Activated T-helper 17 cell treated with anti-CD3 and anti-CD28 coated beads, Interleukin-2, amount 50 U/mL, for 72 hours (primary cell): Measurements from ENCODE around the gene PPT2. TPM values are rescaled to one million over a fixed set of nuclear protein-coding genes. Genes with fewer than 3 reads are reported as not detected.
"Not testable (repeated sequence)": the region's sequence is repeated elsewhere in the genome, so short reads cannot be mapped to it uniquely, and the experiment has no call there.

Source experiments
- ATAC-seq: fragments of 150-1000 bp; cut with Tn5 transposase; replicated peaks from 2 replicates; pipeline ENCODE4 v1.10.0; 2021; ENCODE audit warnings: mild to moderate bottlenecking, moderate library complexity
- H3K27ac Mint-ChIP-seq: one replicate; pipeline ENCODE4 v1.8.0; 2022; ENCODE audit warnings: mixed read lengths
- H3K27me3 Mint-ChIP-seq: one replicate; pipeline ENCODE4 v1.8.0; 2022; ENCODE audit warnings: mixed read lengths
- H3K36me3 Mint-ChIP-seq: one replicate; pipeline ENCODE4 v1.8.0; 2022; ENCODE audit warnings: low read depth, mild to moderate bottlenecking, mixed read lengths
- H3K4me1 Mint-ChIP-seq: one replicate; pipeline ENCODE4 v1.8.0; 2022; ENCODE audit warnings: mixed read lengths
- H3K4me3 Mint-ChIP-seq: one replicate; pipeline ENCODE4 v1.8.0; 2022; ENCODE audit warnings: mild to moderate bottlenecking, mixed read lengths
- H3K9me3 Mint-ChIP-seq: one replicate; pipeline ENCODE4 v1.8.0; 2022; ENCODE audit warnings: mixed read lengths
- total RNA-seq, 2 donors: library from RNA; stranded (reverse); gene quantifications; one replicate each; pipeline ENCODE4 v1.2.3, GENCODE V29; 2022

The PPT2 gene
- total RNA-seq, 2 donors from 2014 or later = 10.5 to 18.0 TPM

DNA sequence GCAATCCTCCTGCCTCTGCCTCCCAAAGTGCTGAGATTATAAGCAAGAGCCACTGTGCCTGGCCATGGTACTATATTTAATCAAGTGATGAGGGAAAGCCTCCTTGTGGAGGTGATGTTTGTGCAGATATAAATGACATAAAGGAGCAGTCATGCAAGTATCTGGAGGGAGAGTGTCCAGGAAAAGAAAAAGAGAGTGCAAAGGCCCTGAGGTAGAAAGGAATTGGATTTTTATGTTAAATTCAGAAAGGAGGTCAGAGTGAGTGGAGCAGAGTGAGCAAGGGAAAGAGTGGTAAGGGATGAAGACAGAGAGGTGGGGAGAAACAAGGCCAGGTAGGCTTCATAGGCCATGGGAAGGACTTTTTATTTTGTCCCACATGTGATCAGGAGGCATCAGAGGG, 16.5 kb upstream of the PPT2 start:
- H3K4me3 Mint-ChIP-seq = no peak overlapping the region
- H3K27ac Mint-ChIP-seq = peak overlapping the region; percentile 27
- ATAC-seq = no peak
- H3K4me1 Mint-ChIP-seq = no peaks in the 10 kb centered on the region
- no peaks in the 10 kb centered on the region for H3K36me3 Mint-ChIP-seq
- H3K27me3 Mint-ChIP-seq = peaks cover 17% of the 10 kb centered on the region
- no peaks in the 10 kb centered on the region for H3K9me3 Mint-ChIP-seq

DNA sequence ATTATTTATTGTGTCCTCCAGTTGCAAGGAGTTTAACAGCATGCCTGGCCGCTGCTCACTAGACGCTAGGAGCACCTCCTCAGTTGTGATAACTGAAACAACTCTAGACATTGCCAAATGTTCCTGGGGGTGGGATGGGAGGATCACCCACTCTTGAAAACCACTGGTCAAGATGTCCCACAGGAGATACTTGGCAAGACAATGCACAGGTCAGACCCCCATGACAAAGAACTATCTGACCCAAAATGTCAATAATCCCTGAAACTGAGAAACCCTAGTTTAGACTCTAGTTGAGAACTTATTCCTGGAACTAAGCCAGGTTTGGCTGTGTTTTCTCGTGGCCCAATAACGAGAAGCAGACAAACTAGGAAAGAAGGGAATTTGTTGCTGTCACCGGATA, 14.4 kb upstream of the PPT2 start:
- H3K36me3 Mint-ChIP-seq = no peaks in the 10 kb centered on the region
- H3K4me1 Mint-ChIP-seq = no peaks in the 10 kb centered on the region
- no peak overlapping the region for H3K4me3 Mint-ChIP-seq
- H3K27me3 Mint-ChIP-seq = peaks cover 13% of the 10 kb centered on the region
- no peak overlapping the region for H3K27ac Mint-ChIP-seq
- no peak for ATAC-seq
- no peaks in the 10 kb centered on the region for H3K9me3 Mint-ChIP-seq

DNA sequence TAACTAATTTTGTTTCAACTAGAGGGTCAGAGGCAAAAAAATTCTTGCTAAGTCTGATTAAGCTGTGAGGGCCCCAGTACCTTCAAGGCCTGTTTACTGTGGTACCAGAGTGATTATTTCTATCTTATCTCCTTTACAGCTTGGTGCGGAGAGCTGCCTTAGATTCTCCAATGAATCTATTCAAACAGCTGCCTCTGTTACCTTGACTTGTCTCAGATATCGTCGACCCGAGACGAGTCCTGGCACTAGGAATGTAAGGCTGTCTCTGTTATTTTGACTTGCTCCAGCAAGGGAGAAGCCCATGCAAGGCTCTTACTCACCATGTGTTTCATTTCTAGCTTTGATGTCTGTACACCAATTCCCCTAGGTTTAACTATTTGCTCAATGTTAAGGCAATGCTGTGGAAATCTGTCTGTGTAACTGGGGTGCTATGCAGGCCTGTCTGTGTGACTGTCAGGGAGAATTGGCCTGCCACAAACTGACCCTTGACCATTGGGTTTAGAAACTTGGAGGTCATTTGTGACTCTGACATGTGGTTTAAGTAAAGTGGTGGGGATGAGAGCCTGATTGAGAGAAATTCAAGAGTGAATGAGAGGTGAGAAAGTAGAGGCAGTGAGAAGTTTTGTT, 13.4 kb upstream of the PPT2 start:
- ATAC-seq = no peak
- Mint-ChIP-seq H3K27ac (no peak overlapping the region), H3K9me3 (no peaks in the 10 kb centered on the region), H3K4me1 (no peaks in the 10 kb centered on the region), H3K27me3 (peaks cover 13% of the 10 kb centered on the region), H3K4me3 (no peak overlapping the region), H3K36me3 (no peaks in the 10 kb centered on the region)

DNA sequence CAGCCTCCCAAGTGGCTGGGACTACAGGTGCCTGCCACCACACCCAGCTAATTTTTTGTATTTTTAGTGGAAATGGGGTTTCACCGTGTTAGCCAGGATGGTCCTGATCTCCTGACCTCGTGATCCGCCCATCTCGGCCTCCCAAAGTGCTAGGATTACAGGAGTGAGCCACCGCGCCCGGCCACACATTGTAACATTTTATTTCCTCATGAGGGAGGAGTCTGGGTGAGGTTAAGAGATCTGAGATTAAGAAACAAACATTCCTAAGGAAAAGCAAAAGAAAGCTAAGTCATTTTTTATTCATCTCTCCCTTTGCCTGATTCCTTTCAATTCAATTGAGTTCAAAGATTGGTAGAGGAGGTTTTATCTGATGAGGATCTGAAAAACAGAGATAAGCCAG, 9.7 kb upstream of the PPT2 start:
- not testable (repeated sequence) for H3K4me3 Mint-ChIP-seq, H3K36me3 Mint-ChIP-seq, H3K9me3 Mint-ChIP-seq, H3K27ac Mint-ChIP-seq, H3K4me1 Mint-ChIP-seq, ATAC-seq
- H3K27me3 Mint-ChIP-seq = peaks cover 26% of the 10 kb centered on the region

DNA sequence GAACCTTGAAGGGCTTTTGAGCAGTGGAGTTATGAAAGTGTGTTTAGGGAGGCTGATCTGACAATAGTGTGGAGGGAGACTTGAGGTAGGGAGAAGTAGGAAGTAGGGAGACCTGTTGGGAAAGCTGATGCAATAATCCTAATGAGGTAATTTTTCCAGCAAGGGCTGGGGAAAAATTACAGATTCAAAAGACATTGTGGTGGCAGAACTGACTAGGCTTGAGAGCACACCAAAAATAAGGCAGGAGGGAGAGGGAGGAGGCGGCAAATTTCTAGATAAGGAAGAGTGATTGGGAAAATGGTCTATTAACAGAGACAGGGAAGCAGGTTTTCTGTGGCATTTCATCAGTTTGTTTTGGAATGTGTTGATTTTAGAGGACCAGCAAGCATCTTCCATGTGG, 7.7 kb upstream of the PPT2 start:
- peaks cover 35% of the 10 kb centered on the region for H3K27me3 Mint-ChIP-seq
- H3K9me3 Mint-ChIP-seq = no peaks in the 10 kb centered on the region
- H3K27ac Mint-ChIP-seq = no peak overlapping the region
- no peak overlapping the region for H3K4me3 Mint-ChIP-seq
- H3K36me3 Mint-ChIP-seq = no peaks in the 10 kb centered on the region
- ATAC-seq = no peak
- peaks cover 12% of the 10 kb centered on the region for H3K4me1 Mint-ChIP-seq

DNA sequence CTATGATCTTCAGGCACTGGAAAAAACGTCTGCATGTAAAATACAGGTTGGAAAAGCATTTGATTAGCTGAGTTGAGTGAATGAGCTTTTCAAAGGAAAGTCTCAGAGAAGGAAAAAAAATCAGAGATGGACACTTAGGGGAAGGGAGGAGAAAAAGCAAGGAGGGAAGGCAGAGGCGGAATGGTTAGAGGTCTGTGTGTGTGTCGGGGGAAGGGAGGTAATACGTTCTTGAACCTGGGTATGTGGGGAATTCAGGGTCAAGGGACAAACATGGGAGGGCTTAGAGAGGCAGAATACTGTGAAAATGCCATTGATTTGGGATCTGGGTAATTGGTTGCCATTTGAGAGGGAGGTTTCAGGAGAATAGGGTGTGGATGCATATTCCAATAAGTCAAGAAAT, 7.3 kb upstream of the PPT2 start:
- Mint-ChIP-seq H3K4me1 (peaks cover 12% of the 10 kb centered on the region), H3K36me3 (no peaks in the 10 kb centered on the region), H3K9me3 (no peaks in the 10 kb centered on the region), H3K27ac (no peak overlapping the region), H3K4me3 (no peak overlapping the region), H3K27me3 (peaks cover 34% of the 10 kb centered on the region)
- ATAC-seq = no peak

DNA sequence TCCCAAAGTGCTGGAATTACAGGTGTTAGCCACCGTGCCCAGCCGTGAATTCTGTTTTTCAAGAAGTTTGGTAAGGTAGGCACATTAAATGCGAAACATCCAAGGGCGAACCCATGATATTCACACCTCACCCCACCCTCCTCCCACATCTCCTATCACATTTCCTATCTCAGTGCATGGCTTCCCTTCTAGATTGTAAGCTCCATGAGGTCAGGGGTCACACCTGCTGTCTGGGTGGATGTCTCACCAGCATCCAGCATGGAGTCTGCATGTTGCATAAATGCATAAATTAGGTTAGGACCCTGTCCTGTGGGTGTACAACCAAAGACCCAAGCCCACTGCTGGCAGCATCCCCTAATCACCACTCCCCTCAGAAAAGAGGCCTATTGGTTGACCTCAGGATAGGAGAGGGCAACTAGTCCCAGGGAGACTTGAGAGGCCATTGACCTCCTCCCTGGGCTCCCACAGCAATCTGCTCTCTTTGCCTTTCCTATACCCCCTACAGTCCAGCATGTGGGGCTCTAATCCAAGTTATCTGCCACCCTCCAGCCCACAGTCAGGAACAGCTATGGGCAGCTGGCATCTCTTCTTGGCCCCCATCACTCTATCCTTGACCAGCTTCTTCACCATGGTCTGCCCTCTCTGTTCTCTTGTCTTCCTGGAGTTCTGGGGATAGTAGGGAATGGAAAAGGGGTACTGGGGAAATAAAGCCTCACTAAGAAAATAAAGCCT, 6.4 kb upstream of the PPT2 start:
- Mint-ChIP-seq H3K9me3 (no peaks in the 10 kb centered on the region), H3K27ac (no peak overlapping the region), H3K27me3 (peaks cover 28% of the 10 kb centered on the region), H3K36me3 (no peaks in the 10 kb centered on the region), H3K4me1 (peaks cover 12% of the 10 kb centered on the region), H3K4me3 (peak overlapping the region; percentile 80)
- no peak for ATAC-seq

DNA sequence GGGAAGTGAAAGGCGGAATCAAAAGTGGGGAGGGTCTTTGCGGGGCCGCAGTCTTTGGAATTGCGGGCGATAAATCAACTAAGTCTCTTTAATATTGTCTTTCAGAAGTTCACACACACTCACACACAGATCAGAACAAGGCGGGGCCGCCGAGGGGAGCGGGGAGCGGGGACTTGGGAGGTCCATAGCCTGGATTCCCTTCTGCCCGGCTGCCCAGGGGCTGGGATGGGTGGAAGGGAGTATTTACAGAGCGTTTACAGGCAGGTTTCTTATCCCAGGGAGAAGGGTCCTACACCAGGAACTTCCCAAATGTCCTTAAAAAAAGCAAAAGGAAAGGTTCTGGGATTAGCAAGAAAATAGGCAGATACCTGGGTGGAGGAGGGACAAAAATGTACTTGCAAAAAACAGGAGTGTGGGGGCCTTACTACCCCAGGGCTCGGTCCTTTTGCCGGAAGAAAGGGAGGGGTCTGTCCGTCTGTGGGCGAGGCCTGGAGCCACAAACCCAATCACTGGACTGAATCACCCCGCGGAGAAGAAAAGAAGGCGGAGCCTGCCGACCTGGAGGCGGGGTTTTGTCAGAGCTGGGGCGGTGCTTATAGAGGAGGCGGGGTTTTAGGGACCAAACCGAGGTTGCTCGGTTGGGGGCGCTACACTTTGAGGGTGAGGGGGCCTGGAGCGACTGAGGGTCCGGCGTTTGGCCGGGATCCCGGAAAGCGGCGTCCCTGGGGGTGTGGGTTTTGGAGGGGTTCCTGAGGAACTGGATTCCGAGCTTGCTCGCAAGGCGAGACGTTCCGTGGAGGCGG, 5.5 kb upstream of the PPT2 start:
- ATAC-seq = peak; percentile 85
- peaks cover 28% of the 10 kb centered on the region for H3K27me3 Mint-ChIP-seq
- H3K9me3 Mint-ChIP-seq = no peaks in the 10 kb centered on the region
- H3K36me3 Mint-ChIP-seq = no peaks in the 10 kb centered on the region
- peak overlapping the region; percentile 80 for H3K4me3 Mint-ChIP-seq
- peaks cover 17% of the 10 kb centered on the region for H3K4me1 Mint-ChIP-seq
- H3K27ac Mint-ChIP-seq = peak overlapping the region; percentile 48

DNA sequence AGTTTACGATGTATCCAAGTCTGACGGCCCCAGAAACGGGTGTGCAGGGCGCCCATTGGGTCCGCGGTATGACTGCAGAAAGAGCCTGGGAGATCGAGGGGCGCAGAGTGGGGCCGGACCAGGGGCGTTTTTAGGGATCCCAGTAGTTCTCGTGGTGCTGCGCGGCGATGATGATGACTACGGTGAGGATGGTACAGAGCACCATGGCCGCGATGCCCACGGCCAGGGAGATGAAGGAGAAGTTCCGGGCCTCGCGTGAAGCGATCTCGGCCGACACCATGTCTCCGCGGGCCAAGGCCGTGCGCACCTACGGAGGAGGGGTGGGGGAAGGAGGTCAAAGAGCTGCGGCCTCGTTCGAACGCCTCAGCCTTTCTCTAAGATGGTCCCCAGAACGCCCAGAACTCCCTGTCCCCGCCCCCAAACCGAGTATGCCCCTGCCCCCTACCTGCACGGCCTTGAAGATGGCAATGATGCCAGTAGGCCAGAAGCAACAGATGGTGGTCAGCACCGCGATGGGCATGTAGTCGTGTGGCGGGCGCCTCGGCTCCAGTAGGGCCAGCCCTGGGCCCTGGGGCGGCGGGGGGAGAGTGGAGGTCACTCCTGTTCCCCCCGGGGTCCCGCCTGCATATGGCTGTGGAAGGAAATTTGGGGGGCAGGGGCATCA, 4.7 kb upstream of the PPT2 start:
- Mint-ChIP-seq H3K4me1 (peaks cover 20% of the 10 kb centered on the region), H3K27ac (peak overlapping the region; percentile 48), H3K36me3 (no peaks in the 10 kb centered on the region), H3K9me3 (no peaks in the 10 kb centered on the region), H3K27me3 (peaks cover 28% of the 10 kb centered on the region), H3K4me3 (peak overlapping the region; percentile 80)
- peak; percentile 32 for ATAC-seq

DNA sequence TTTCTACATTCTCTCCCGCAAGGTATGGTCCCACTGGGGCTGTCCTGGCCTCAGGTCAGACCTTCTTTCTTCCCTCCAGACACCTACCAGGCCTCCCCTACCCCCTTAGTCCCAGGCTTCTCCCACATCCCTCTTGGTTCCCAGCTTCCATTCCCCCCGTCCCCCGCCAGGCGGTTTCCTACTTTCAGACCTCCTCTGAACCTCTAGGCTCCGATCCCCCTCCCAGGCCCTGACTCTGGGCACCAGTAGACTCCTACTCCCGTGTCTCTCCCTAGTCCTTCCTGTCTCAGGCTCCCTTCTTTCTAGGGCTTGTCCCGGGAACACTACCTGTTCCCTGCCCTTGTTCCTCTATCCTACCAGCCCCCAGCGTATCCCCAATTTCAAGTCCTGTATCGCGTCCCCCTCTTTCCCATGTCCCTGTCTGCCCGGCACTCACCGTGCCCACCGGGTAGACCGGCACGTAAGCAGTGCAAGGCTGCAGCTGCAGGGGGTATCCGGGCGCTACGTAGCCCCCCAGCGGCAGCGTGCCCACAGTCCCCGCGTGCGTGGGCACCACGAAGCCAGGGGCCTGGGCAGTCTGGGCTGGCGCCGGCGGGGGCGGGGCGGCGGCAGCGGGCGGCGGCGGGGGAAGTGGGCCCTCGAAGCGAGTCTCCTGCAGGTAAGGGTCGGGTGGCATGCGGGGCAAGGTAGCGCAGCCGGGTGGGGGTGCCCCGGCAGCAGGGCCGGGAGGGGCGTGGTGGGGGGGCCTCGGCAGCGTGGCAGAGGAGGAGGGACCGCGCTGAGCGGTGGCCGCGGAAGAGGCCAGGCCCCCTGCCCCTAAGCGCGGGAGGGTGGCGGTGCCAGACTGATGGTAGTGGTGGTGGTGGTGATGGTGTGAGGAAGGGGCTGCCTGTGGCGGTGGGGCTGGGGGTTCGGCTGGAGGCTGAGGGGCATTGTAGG, 3.7 kb upstream of the PPT2 start:
- H3K36me3 Mint-ChIP-seq = no peaks in the 10 kb centered on the region
- H3K9me3 Mint-ChIP-seq = no peaks in the 10 kb centered on the region
- no peak for ATAC-seq
- H3K4me1 Mint-ChIP-seq = peaks cover 29% of the 10 kb centered on the region
- H3K27me3 Mint-ChIP-seq = peaks cover 28% of the 10 kb centered on the region
- peak overlapping the region; percentile 3 for H3K4me3 Mint-ChIP-seq
- H3K27ac Mint-ChIP-seq = no peak overlapping the region

DNA sequence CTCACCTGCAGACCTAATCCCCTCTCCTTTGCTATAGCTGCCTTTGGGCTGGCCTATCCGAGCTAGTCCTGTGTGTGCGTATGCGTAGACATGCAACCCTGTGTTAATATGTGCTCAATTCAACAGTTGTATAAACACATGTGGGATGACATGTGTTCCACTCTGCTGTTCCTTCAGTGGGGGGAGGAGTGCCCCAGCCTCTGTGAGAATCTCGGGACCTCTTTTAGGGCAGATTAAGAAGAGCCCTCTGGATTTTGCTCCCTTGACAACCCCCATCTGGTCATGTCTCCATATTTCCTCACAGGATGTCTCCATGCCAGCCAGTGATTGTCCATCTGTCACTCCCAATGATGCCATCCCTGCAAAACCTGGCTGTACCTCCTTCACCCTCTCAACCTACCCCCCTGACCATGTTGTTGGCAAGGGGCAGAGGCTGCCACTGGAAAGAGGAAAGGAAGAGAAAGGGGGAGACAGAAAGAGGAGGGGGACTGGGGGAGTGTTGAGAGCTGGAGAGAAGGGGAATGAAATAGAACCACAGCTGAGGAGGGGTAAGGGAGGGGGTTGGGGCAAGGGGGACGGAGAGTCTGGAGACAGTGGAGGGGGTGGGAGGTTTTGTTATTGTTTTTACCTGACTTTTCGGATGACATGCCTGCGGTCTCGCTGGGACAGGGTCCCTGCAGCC, 2.6 kb upstream of the PPT2 start:
- ATAC-seq = no peak

DNA sequence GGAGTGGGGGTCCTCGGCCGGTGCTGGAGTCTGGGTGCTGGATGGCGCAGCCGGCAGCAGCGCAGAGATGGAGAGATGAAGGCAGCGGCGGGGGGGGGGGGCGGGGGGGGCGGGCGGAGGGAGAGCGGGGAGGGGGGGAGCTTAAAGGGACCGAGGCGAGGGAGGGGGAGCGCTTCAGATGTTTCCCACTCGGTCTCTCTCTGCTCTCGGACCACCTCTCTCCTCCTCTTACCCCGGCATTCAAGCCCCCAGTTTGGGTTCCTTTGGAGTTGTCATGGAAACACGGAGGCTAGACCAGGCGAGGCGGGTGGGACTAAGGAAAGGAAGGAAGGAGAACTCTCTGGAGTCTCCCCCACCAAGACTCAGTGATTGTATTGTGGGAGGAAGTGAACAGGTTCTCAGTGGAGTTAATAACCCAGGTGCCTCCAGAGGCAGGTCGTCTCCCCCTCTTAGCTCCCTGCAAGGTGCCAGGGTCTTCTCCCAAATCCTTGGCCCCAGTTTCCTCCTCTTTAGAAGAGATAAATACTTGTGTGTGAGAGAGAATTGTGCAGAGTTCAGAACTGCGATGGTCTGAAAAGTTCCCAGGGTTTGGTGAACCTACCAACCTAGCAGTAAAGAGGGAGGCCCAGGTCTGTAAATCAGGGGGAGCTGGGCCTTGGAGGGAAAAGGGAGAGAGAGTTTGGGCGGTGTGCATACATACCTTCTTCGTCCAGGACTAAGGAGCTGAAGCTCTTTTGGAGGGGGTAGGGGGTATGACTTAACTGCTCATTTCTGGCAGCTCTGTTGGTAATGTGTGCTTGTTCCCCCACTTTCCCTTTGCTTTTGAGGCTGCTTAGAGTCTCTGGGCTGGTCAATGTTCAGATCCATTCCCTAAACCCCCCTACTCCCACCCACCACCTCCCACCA, 1.8 kb upstream of the PPT2 start, which contains the start of gene PRRT1:
Gene PRRT1 (minus strand): TSS at position 77 of the 906 bp plus-strand sequence. CDS start 112 bp downstream, outside the sequence.
- peaks cover under 1% of the 10 kb centered on the region for H3K36me3 Mint-ChIP-seq
- H3K4me3 Mint-ChIP-seq = peak within 1 kb of the TSS; percentile 90
- H3K27me3 Mint-ChIP-seq = peaks cover 28% of the 10 kb centered on the region
- H3K9me3 Mint-ChIP-seq = no peaks in the 10 kb centered on the region
- peaks cover 33% of the 10 kb centered on the region for H3K4me1 Mint-ChIP-seq
- no peak for ATAC-seq
- no peak within 1 kb of the TSS for H3K27ac Mint-ChIP-seq

More for the DNA sequence above, 2.6 kb upstream of the PPT2 start:
- Mint-ChIP-seq H3K27ac (no peak overlapping the region), H3K4me3 (no peak overlapping the region), H3K27me3 (peaks cover 28% of the 10 kb centered on the region), H3K9me3 (no peaks in the 10 kb centered on the region), H3K4me1 (peaks cover 33% of the 10 kb centered on the region), H3K36me3 (no peaks in the 10 kb centered on the region)
